Suprapubic skin (tissue), 4 donors: ENCODE measurements around the gene LHX3.

Experiments
- EP300 ChIP-seq: sonication (generic); formaldehyde crosslinking; IDR thresholded peaks from one replicate; pipeline ENCODE4 v1.6.1; 2017; ENCODE audit warnings: antibody characterized with exemption
- POLR2A ChIP-seq, 2 donors: fragments of 450-650 bp; IDR thresholded peaks; one replicate each; pipeline ENCODE4 v1.6.1; 2017; ENCODE audit warnings: antibody characterized with exemption in 2 of 2, mild to moderate bottlenecking in 2 of 2, moderate library complexity in 2 of 2
- POLR2AphosphoS5 ChIP-seq, 3 donors: sonication (generic); formaldehyde crosslinking; IDR thresholded peaks; one replicate each; pipeline ENCODE4 v1.6.1; 2017; ENCODE audit warnings: antibody characterized with exemption in 3 of 3
- TF ChIP-seq, protein P1 (sequence below), 2 donors: fragments of 200-600 bp in 1 of 2; fragments of 450-650 bp in 1 of 2; sonication (generic) in 1 of 2; IDR thresholded peaks; one replicate each; pipeline ENCODE4 v1.5.1; 2016 to 2019; ENCODE audit warnings: antibody characterized with exemption in 2 of 2, mild to moderate bottlenecking in 1 of 2, moderate library complexity in 1 of 2

DNA sequence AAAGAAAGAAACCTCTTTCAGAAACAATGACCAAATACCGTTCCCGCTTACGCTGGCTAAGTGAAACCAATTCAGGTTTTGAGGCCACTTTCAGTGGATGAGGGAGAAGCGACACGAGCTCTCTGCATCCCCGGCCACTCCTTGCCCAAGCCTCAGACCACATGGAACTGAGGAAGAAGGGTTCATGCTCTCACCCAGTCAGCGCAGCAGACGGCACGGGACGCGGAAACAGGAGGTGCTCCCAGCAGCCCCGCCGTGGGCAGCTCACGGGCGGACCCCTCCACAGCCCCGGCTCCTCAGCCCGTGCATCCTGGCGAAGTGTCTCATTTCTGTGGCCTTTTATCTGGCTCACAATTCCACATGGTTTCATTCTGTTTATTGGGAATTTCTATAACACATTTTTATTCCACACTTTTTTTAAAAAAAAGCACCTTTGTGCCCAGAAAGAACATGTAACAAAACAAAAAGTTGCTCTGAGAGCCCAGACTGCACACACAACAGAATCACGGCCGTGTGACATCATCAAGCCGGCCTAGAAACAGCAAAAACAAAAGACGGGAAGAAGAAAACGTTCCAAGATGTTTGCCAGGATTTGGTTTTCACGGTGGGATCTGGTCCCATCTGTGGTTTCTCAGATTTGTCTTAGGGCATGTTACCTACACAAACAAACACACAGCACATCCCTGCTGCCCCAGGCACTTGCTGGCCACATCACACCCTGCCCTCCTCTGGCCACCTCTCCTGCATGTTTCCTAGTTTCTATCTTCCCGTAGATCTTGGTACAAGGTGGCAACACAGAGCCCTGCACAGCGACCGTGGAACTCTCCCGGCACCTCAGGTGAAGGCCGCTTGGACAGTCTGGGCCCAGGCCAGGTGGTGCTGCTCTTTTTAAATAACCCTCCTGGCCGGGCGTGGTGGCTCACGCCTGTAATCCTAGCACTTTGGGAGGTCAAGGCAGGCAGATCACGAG is 24.5 kb upstream of the LHX3 start:
- TF ChIP-seq, protein P1, sequence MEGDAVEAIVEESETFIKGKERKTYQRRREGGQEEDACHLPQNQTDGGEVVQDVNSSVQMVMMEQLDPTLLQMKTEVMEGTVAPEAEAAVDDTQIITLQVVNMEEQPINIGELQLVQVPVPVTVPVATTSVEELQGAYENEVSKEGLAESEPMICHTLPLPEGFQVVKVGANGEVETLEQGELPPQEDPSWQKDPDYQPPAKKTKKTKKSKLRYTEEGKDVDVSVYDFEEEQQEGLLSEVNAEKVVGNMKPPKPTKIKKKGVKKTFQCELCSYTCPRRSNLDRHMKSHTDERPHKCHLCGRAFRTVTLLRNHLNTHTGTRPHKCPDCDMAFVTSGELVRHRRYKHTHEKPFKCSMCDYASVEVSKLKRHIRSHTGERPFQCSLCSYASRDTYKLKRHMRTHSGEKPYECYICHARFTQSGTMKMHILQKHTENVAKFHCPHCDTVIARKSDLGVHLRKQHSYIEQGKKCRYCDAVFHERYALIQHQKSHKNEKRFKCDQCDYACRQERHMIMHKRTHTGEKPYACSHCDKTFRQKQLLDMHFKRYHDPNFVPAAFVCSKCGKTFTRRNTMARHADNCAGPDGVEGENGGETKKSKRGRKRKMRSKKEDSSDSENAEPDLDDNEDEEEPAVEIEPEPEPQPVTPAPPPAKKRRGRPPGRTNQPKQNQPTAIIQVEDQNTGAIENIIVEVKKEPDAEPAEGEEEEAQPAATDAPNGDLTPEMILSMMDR (IDR thresholded peaks at IDR 0.05), result no peak
- TF ChIP-seq POLR2AphosphoS5 (IDR thresholded peaks at IDR 0.05), result no peak
- TF ChIP-seq POLR2A (IDR thresholded peaks at IDR 0.05), result no peak
- TF ChIP-seq EP300, result no peak
